Middle frontal gyrus (tissue), 1 donor: ENCODE data around the gene ARHGEF10L.
"Not testable (repeated sequence)": the region's sequence is repeated elsewhere in the genome, so short reads cannot be mapped to it uniquely, and the experiment has no call there.

ENCODE experiments used
- DNase-seq: peaks from one replicate; pipeline ENCODE4 v3.0.0-alpha.2; 2015; ENCODE audit warnings: low spot score; ENCODE audit errors: extremely low spot score

The ARHGEF10L gene

GRCh38 chr1:17733661-17734060 is 194.2 kb downstream of the ARHGEF10L start:
- no peak for DNase-seq

GRCh38 chr1:17734609-17735008 is 195.1 kb downstream of the ARHGEF10L start:
- no peak for DNase-seq

- DNase-seq: no peak
Measured at GRCh38 chr1:17735348-17735747, 195.8 kb downstream of the ARHGEF10L start.

- DNase-seq: no peak
Measured at GRCh38 chr1:17735793-17736192, 196.3 kb downstream of the ARHGEF10L start.

GRCh38 chr1:17736625-17737024 is 197.1 kb downstream of the ARHGEF10L start:
- DNase-seq: no peak

- DNase-seq: no peak
Measured at GRCh38 chr1:17739050-17739449, 199.6 kb downstream of the ARHGEF10L start.

GRCh38 chr1:17741052-17741451 is 201.6 kb downstream of the ARHGEF10L start:
- no peak for DNase-seq

- no peak for DNase-seq
Measured at GRCh38 chr1:17742583-17742982, 203.1 kb downstream of the ARHGEF10L start.

- no peak for DNase-seq
Measured at GRCh38 chr1:17743008-17743647, 203.6 kb downstream of the ARHGEF10L start.

- DNase-seq: no peak
Measured at GRCh38 chr1:17743925-17744324, 204.4 kb downstream of the ARHGEF10L start.

- no peak for DNase-seq
Measured at GRCh38 chr1:17744666-17745478, 205.4 kb downstream of the ARHGEF10L start.

- DNase-seq: no peak
Measured at GRCh38 chr1:17745479-17745955, 206.0 kb downstream of the ARHGEF10L start.

- DNase-seq: not testable (repeated sequence)
Measured at GRCh38 chr1:17746281-17746680, 206.8 kb downstream of the ARHGEF10L start.

- no peak for DNase-seq
Measured at GRCh38 chr1:17746920-17747319, 207.4 kb downstream of the ARHGEF10L start.
